OCI-LY7 (cell line): ENCODE results near the gene FOXP1. TPM values are rescaled to one million over a fixed set of nuclear protein-coding genes. Genes with fewer than 3 reads are reported as not detected.
A peak's percentile ranks its signal among the peaks of the same experiment; 100 is the strongest.

Source experiments
- BruUV-seq: library from RNA; stranded (reverse); fragments of 400-500 nt; replicated peaks from 2 replicates; lab custom pipeline; 2021; lab: Mats Ljungman, UMichigan
- CTCF ChIA-PET: fragments of 300-600 bp; sonication (Branson Sonifier 250); formaldehyde crosslinking; loops from one replicate; lab custom pipeline; 2022; ENCODE audit warnings: antibody characterized with exemption; ENCODE audit not compliant: unreplicated experiment; lab: Charles Lee
- POLR2A ChIA-PET: fragments of 300-600 bp; sonication (Branson Sonifier 250); formaldehyde crosslinking; loops from one replicate; lab custom pipeline; 2022; ENCODE audit warnings: antibody characterized with exemption; lab: Charles Lee
- DNase-seq: peaks from one replicate; pipeline ENCODE4 v3.0.0-alpha.2; 2015; ENCODE audit warnings: low spot score
- H2AFZ ChIP-seq: fragments of 200-600 bp; sonication (generic), shearing (Covaris generic); 2 replicates; pipeline ENCODE4 v1.6.1; 2014; ENCODE audit warnings: mild to moderate bottlenecking, antibody characterized with exemption, low read length, moderate library complexity
- H3K27ac ChIP-seq: fragments of 200-600 bp; sonication (generic); 2 replicates; pipeline ENCODE4 v1.5.1; 2014; ENCODE audit warnings: mixed run types, low read depth, mild to moderate bottlenecking, moderate library complexity, low read length, inconsistent platforms; ENCODE audit not compliant: poor library complexity, severe bottlenecking
- H3K36me3 ChIP-seq: fragments of 200-600 bp; sonication (generic); 2 replicates; pipeline ENCODE4 v1.6.1; 2014; ENCODE audit warnings: mild to moderate bottlenecking, antibody characterized with exemption, low read length, moderate library complexity, mixed read lengths; ENCODE audit not compliant: insufficient read depth
- H3K4me1 ChIP-seq: fragments of 200-600 bp; sonication (generic); 2 replicates; pipeline ENCODE4 v1.5.1; 2014; ENCODE audit warnings: mild to moderate bottlenecking, low read length; ENCODE audit not compliant: insufficient read depth, poor library complexity, severe bottlenecking
- H3K4me2 ChIP-seq: fragments of 200-600 bp; sonication (generic); 2 replicates; pipeline ENCODE4 v1.6.1; 2014; ENCODE audit warnings: mild to moderate bottlenecking, low read length
- H3K4me3 ChIP-seq: fragments of 200-600 bp; sonication (generic); 2 replicates; pipeline ENCODE4 v1.5.1; 2014; ENCODE audit warnings: mild to moderate bottlenecking, low read depth, low read length; ENCODE audit not compliant: poor library complexity, severe bottlenecking
- H3K79me2 ChIP-seq: fragments of 200-600 bp; sonication (generic); 2 replicates; pipeline ENCODE4 v1.6.1; 2016; ENCODE audit warnings: low read depth, mild to moderate bottlenecking, low read length, moderate library complexity, mixed read lengths; ENCODE audit not compliant: insufficient read depth
- H3K9me2 ChIP-seq: fragments of 200-600 bp; sonication (generic); 2 replicates; pipeline ENCODE4 v1.6.1; 2016; ENCODE audit warnings: mild to moderate bottlenecking, low read length, mixed read lengths; ENCODE audit not compliant: insufficient read depth
- H3K9me3 ChIP-seq: fragments of 200-600 bp; sonication (generic); 2 replicates; pipeline ENCODE4 v1.6.1; 2014; ENCODE audit warnings: mild to moderate bottlenecking, mixed run types, low read length, mixed read lengths
- H4K20me1 ChIP-seq: fragments of 200-600 bp; sonication (generic); 2 replicates; pipeline ENCODE4 v1.6.1; 2014; ENCODE audit warnings: mild to moderate bottlenecking, antibody characterized with exemption, low read length, moderate library complexity, mixed read lengths; ENCODE audit not compliant: insufficient read depth
- EZH2phosphoT487 ChIP-seq: fragments of 200-600 bp; sonication (generic); IDR thresholded peaks from 2 replicates; pipeline ENCODE4 v1.6.1; 2018; ENCODE audit warnings: low read depth, borderline replicate concordance, mild to moderate bottlenecking, mixed run types, antibody characterized with exemption, low read length, moderate library complexity, mixed read lengths
- intact Hi-C: fragments of 100-400 bp; cut with micrococcal nuclease; formaldehyde crosslinking; loops from one replicate; pipeline ENCODE4 v1.10.0; 2022; ENCODE audit not compliant: unreplicated experiment
- total RNA-seq, 2 experiments: library from RNA; depleted of rRNA in 1 of 2; stranded (reverse); fragments of >200 nt in 1 of 2; shearing (Covaris generic) in 1 of 2; gene quantifications; 2 replicates each; pipeline ENCODE4 v1.2.3, GENCODE V29; 2014 to 2022
- TF ChIP-seq, protein P1 (sequence below): fragments of 200-600 bp; sonication (generic); conservative IDR thresholded peaks from 2 replicates; pipeline ENCODE4 v1.5.1; 2014; ENCODE audit warnings: mild to moderate bottlenecking, antibody characterized with exemption, low read length, moderate library complexity, mixed read lengths

Gene FOXP1
- total RNA-seq, 2 experiments from 2014 or later = 87.3 to 151 TPM

DNA sequence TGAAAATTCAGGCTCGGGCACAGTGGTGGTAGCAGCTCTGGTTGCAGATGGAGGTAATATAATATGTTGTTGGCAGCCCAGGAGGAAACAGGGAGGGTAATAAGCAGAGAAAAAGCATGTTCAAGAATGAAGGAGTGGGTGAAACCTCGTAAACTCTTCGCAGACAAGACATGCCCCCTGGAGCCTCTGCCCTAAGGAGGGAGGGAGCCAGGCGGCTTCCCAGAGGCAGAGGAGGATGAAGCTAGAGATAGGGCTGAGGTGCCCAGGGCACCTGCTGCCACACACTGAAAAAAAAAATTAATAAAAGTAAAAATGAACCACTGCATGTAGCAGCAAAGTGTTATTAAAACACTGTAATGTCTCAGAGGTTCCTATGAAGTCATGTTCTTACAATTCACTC is 137.3 kb downstream of the FOXP1 start:
- Histone ChIP-seq H3K4me1 (peaks cover 100% of the 10 kb centered on the region), H3K36me3 (no peaks in the 10 kb centered on the region), H3K4me2 (no peak overlapping the region), H4K20me1 (no peaks in the 10 kb centered on the region), H3K27ac (peak overlapping the region; percentile 24), H3K9me3 (no peaks in the 10 kb centered on the region), H3K9me2 (no peaks in the 10 kb centered on the region), H3K4me3 (no peak overlapping the region), H2AFZ (no peak overlapping the region), H3K79me2 (peaks cover 86% of the 10 kb centered on the region; the same call in 1 of the 2 replicates)
- BruUV-seq = no TSS peak
- TF ChIP-seq EZH2phosphoT487 = no peak
- TF ChIP-seq, protein P1, sequence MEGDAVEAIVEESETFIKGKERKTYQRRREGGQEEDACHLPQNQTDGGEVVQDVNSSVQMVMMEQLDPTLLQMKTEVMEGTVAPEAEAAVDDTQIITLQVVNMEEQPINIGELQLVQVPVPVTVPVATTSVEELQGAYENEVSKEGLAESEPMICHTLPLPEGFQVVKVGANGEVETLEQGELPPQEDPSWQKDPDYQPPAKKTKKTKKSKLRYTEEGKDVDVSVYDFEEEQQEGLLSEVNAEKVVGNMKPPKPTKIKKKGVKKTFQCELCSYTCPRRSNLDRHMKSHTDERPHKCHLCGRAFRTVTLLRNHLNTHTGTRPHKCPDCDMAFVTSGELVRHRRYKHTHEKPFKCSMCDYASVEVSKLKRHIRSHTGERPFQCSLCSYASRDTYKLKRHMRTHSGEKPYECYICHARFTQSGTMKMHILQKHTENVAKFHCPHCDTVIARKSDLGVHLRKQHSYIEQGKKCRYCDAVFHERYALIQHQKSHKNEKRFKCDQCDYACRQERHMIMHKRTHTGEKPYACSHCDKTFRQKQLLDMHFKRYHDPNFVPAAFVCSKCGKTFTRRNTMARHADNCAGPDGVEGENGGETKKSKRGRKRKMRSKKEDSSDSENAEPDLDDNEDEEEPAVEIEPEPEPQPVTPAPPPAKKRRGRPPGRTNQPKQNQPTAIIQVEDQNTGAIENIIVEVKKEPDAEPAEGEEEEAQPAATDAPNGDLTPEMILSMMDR = no peak
- POLR2A ChIA-PET = interaction anchor here (0.6 to 1.7 kb wide), 3 partner anchors 22 to 1687 kb away, joined by 3 to 12 read pairs (median 4); no protein-coding TSS in a partner anchor
- intact Hi-C loops = no loop called here
- CTCF ChIA-PET = no interaction called here
- DNase-seq = no peak

DNA sequence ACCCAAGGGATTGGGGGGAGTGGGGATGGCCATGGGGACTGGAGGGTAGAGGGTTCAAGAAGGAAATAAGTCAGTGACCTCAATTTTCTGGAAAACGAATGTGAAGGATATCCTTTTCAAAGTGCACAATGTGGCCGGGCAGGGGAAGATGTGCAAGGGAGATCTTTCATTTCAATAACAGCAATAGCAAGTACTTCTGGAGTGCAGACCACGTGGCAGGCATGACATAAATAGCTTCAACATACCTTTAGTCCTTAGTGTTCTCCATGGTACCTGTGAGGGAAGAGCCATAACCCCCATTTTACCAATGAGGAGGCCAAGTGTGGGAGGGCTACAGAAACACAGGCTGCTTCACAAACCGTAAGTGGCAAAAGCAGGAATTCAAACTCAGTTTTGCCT is 138.7 kb downstream of the FOXP1 start:
- intact Hi-C loops = loop anchor here (1.0 to 5.0 kb wide), 3 partner anchors 24 to 313 kb away; no protein-coding TSS in a partner anchor
- DNase-seq = no peak
- TF ChIP-seq, protein P1 = no peak
- no peak for TF ChIP-seq EZH2phosphoT487
- Histone ChIP-seq H3K79me2 (peaks cover 84% of the 10 kb centered on the region; the same call in 1 of the 2 replicates), H3K36me3 (no peaks in the 10 kb centered on the region), H3K9me3 (no peaks in the 10 kb centered on the region), H4K20me1 (no peaks in the 10 kb centered on the region), H3K4me1 (peaks cover 100% of the 10 kb centered on the region), H3K27ac (peak overlapping the region; percentile 99), H2AFZ (no peak overlapping the region), H3K4me2 (peak overlapping the region; percentile 88), H3K9me2 (no peaks in the 10 kb centered on the region), H3K4me3 (peak overlapping the region; percentile 49)
- CTCF ChIA-PET = interaction anchor here (1.1 kb wide), 2 partner anchors 10 to 55 kb away, joined by 4 read pairs; no protein-coding TSS in a partner anchor
- POLR2A ChIA-PET = interaction anchor here (0.7 to 5.5 kb wide), 7 partner anchors 9 to 109 kb away, joined by 3 to 77 read pairs (median 7); no protein-coding TSS in a partner anchor
- no TSS peak for BruUV-seq
